HG02973 (cell line): Measurements from ENCODE around the gene STK24.
"Not testable (repeated sequence)": the region's sequence is repeated elsewhere in the genome, so short reads cannot be mapped to it uniquely, and the experiment has no call there.

Source experiments
- ATAC-seq: cut with Tn5 transposase; IDR thresholded peaks from one replicate; pipeline ENCODE4 v1.9.1; 2021; ENCODE audit warnings: moderate library complexity; ENCODE audit not compliant: unreplicated experiment

The STK24 gene

GRCh38 chr13:98419786-98420553, 156.9 kb downstream of the STK24 start:
- no peak for ATAC-seq

- ATAC-seq = no peak
Observed at GRCh38 chr13:98416408-98416807, 160.5 kb downstream of the STK24 start.

GRCh38 chr13:98415326-98416070, 161.4 kb downstream of the STK24 start:
- ATAC-seq = no peak

GRCh38 chr13:98413796-98414195, 163.1 kb downstream of the STK24 start:
- ATAC-seq = no peak

- not testable (repeated sequence) for ATAC-seq
Observed at GRCh38 chr13:98413278-98413677, 163.6 kb downstream of the STK24 start.

GRCh38 chr13:98411617-98412265, 165.2 kb downstream of the STK24 start:
- ATAC-seq = no peak

- no peak for ATAC-seq
Observed at GRCh38 chr13:98411013-98411412, 165.9 kb downstream of the STK24 start.

- no peak for ATAC-seq
Observed at GRCh38 chr13:98410612-98411011, 166.3 kb downstream of the STK24 start.

GRCh38 chr13:98409281-98409680, 167.6 kb downstream of the STK24 start:
- ATAC-seq = no peak

GRCh38 chr13:98407575-98407974, 169.3 kb downstream of the STK24 start:
- ATAC-seq = no peak

GRCh38 chr13:98406971-98407370, 169.9 kb downstream of the STK24 start:
- ATAC-seq = no peak

- no peak for ATAC-seq
Observed at GRCh38 chr13:98406427-98406826, 170.5 kb downstream of the STK24 start.

- ATAC-seq = no peak
Observed at GRCh38 chr13:98405690-98406344, 171.1 kb downstream of the STK24 start.

GRCh38 chr13:98405107-98405571, 171.8 kb downstream of the STK24 start:
- ATAC-seq = no peak

GRCh38 chr13:98403076-98403475, 173.8 kb downstream of the STK24 start:
- no peak for ATAC-seq

GRCh38 chr13:98401934-98402333, 175.0 kb downstream of the STK24 start:
- ATAC-seq = no peak

- no peak for ATAC-seq
Observed at GRCh38 chr13:98399756-98400155, 177.2 kb downstream of the STK24 start.

- ATAC-seq = no peak
Observed at GRCh38 chr13:98398581-98398980, 178.3 kb downstream of the STK24 start.

- no peak for ATAC-seq
Observed at GRCh38 chr13:98397861-98398260, 179.0 kb downstream of the STK24 start.

- no peak for ATAC-seq
Observed at GRCh38 chr13:98397221-98397620, 179.7 kb downstream of the STK24 start.

- ATAC-seq = no peak
Observed at GRCh38 chr13:98396071-98396710, 180.7 kb downstream of the STK24 start.
